SH-SY5Y (cell line): ENCODE results near the gene NUDT8.

Experiments
- GATA2 ChIP-seq: IDR thresholded peaks from 2 replicates; pipeline ENCODE4 v1.6.1; 2011; ENCODE audit warnings: mild to moderate bottlenecking, low read depth, low read length
- GATA3 ChIP-seq: IDR thresholded peaks from 2 replicates; pipeline ENCODE4 v1.6.1; 2011; ENCODE audit warnings: low read depth, mild to moderate bottlenecking, low read length, moderate library complexity

DNA sequence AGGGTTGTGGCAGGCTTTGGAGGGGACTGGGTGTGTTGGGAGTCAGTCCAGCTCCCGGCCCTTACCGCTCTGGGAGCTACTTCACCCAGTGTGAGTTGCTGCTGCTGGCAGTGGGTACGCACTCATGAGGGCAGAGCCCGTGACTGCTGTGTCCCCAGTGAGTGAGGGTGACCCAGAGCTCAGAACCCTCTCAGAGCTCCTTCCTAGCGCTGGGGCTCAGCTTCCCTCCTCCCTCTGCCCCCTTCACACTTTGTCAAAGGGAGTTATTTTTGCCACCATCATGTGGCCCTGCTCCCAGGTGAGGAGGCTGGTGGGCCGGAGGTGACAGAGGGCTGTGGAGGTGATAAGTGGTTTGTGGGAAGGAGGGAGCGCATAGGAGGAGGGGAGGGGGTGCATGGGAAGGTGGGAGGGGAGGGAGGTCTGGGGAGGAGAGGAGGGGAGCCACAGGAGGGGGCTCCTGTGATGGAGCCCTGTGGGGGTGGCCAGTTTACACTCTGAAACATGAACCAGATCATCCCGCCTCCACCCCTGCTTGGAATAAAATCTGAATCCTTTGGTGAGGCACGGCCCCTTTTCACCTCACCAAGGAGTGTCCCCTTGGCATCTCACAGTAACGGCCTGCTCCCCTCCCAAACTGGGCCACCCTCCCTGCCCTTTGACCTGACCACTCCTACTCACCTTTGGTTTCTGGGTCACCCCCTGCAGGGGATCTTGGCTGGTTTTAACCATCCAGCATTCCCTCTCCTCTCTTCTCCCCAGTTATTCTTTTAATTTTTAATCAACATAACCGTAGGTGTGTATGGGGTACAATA, 13.1 kb downstream of the NUDT8 start:
- TF ChIP-seq GATA2 (no peak), GATA3 (no peak)
